Kidney (tissue), 14 donors: ENCODE data around the gene MTX3. TPM values are rescaled to one million over a fixed set of nuclear protein-coding genes. Genes with fewer than 3 reads are reported as not detected.

Experiments used
- DNase-seq, 5 donors: peaks; one replicate each; pipeline ENCODE4 v3.0.0-alpha.2; 2013 to 2020
- FAIRE-seq: peaks from 2 replicates; lab custom pipeline; 2012; peaks lifted over from hg19 to GRCh38; lab: Jason Lieb, UNC
- H3K27ac ChIP-seq, 2 donors: one replicate each; pipeline ENCODE4 v1.7.0; 2013; ENCODE audit warnings: low read depth in 2 of 2, low read length in 2 of 2, inconsistent platforms in 1 of 2
- H3K27me3 ChIP-seq: one replicate; pipeline ENCODE4 v1.7.1; 2013; ENCODE audit warnings: low read length, inconsistent platforms; ENCODE audit not compliant: control insufficient read depth, insufficient read depth
- H3K36me3 ChIP-seq, 3 donors: one replicate each; pipeline versions ENCODE4 v1.7.0 to v1.7.1; 2013; ENCODE audit warnings: low read length in 3 of 3, control low read depth in 1 of 3, inconsistent platforms in 1 of 3; ENCODE audit not compliant: insufficient read depth in 3 of 3, control insufficient read depth in 2 of 3
- H3K4me1 ChIP-seq, 3 donors: one replicate each; pipeline versions ENCODE4 v1.7.0 to v1.7.1; 2013; ENCODE audit warnings: low read length in 3 of 3, inconsistent platforms in 1 of 3, low read depth in 1 of 3; ENCODE audit not compliant: control insufficient read depth in 2 of 3, insufficient read depth in 2 of 3
- H3K4me3 ChIP-seq, 3 donors: one replicate each; pipeline versions ENCODE4 v1.7.0 to v1.8.1; 2013; ENCODE audit warnings: low read length in 3 of 3, control low read depth in 1 of 3, inconsistent platforms in 1 of 3
- H3K9ac ChIP-seq, 3 donors: one replicate each; pipeline versions ENCODE4 v1.7.0 to v1.7.1; 2013; ENCODE audit warnings: low read length in 3 of 3, control low read depth in 1 of 3, inconsistent platforms in 1 of 3
- H3K9me3 ChIP-seq, 3 donors: one replicate each; pipeline versions ENCODE4 v1.7.0 to v1.7.1; 2013; ENCODE audit warnings: low read length in 3 of 3, control low read depth in 1 of 3, inconsistent platforms in 1 of 3; ENCODE audit not compliant: control insufficient read depth in 2 of 3, insufficient read depth in 1 of 3
- CTCF ChIP-seq: IDR thresholded peaks from 3 replicates; pipeline ENCODE4 v1.5.1; 2012; ENCODE audit warnings: mild to moderate bottlenecking, moderate library complexity, borderline replicate concordance; ENCODE audit not compliant: insufficient read depth; ENCODE audit errors: extremely low read depth
- intact Hi-C: fragments of 100-400 bp; cut with DNase I; formaldehyde crosslinking; loops from one replicate; pipeline ENCODE4 v1.11.1; 2022
- polyA plus RNA-seq: library from polyadenylated mRNA; stranded (reverse); fragments of 350-450 nt; fragmentation: Illumina TruSeq; extraction: RNeasy Lipid Tissue Mini Kit (QIAGEN cat#74804); gene quantifications from one replicate; pipeline ENCODE4 v1.2.3, GENCODE V29; 2014; ENCODE audit warnings: low read depth, low replicate concordance; ENCODE audit not compliant: insufficient read depth
- total RNA-seq: library from RNA; stranded (reverse); fragmentation: NEBNext Ultra II Directional; extraction: Animal tissue kit (Norgen Biotek cat#: 25700); gene quantifications from one replicate; pipeline ENCODE4 v1.2.1, GENCODE V29; 2021
- donor health status: control.
- donor health status: control.
- donor health status: control.
- donor health status: control.
- donor health status: control.
- donor health status: DM: yes; HTN: yes; CAD: no.
- donor health status: Normal renal cell carcinoma (clear cell type).

The MTX3 gene
- total and polyA plus RNA-seq, 2 donors from 2014 or later: 6.1 to 18.7 TPM

GRCh38 chr5:80025069-80025468 lies 34.0 kb upstream of the MTX3 start:
- Histone ChIP-seq H3K9ac (no peak overlapping the region), H3K27ac (no peak overlapping the region), H3K4me1 (no peaks in the 10 kb centered on the region), H3K4me3 (no peak overlapping the region), H3K36me3 (no peaks in the 10 kb centered on the region), H3K9me3 (no peaks in the 10 kb centered on the region), H3K27me3 (no peaks in the 10 kb centered on the region)
- FAIRE-seq: no peak
- DNase-seq: no peak
- TF ChIP-seq CTCF: no peak
- intact Hi-C loops: no loop called here

- Histone ChIP-seq H3K4me3 (no peak overlapping the region), H3K27me3 (no peaks in the 10 kb centered on the region), H3K9me3 (no peaks in the 10 kb centered on the region), H3K4me1 (no peaks in the 10 kb centered on the region), H3K36me3 (no peaks in the 10 kb centered on the region), H3K9ac (no peak overlapping the region), H3K27ac (no peak overlapping the region)
- TF ChIP-seq CTCF: no peak
- intact Hi-C loops: no loop called here
- DNase-seq (no peak), FAIRE-seq (no peak)
These were observed 19.8 kb upstream of the MTX3 start for GRCh38 chr5:80010754-80011392.

GRCh38 chr5:80008995-80009765 lies 18.1 kb upstream of the MTX3 start:
- Histone ChIP-seq H3K27me3 (no peaks in the 10 kb centered on the region), H3K4me1 (no peaks in the 10 kb centered on the region), H3K4me3 (no peak overlapping the region), H3K27ac (no peak overlapping the region), H3K9me3 (no peaks in the 10 kb centered on the region), H3K36me3 (no peaks in the 10 kb centered on the region), H3K9ac (no peak overlapping the region)
- intact Hi-C loops: no loop called here
- no peak for TF ChIP-seq CTCF
- DNase-seq: no peak
- no peak for FAIRE-seq
